DND-41 (cell line): ENCODE results near the gene WNK1.

Experiments
- ATAC-seq: fragments of 200-7000 bp; cut with Tn5 transposase; 3 replicates; pipeline ENCODE4 v1.9.1; 2021; ENCODE audit warnings: low read depth; ENCODE audit not compliant: insufficient read depth
- DNase-seq: peaks from one replicate; pipeline ENCODE4 v3.0.0-alpha.2; 2020
- H2AFZ ChIP-seq: 2 replicates; pipeline ENCODE4 v1.6.0; 2012; ENCODE audit warnings: low read depth, low read length
- H3K27ac ChIP-seq: 2 replicates; pipeline ENCODE4 v1.5.1; 2012; ENCODE audit warnings: low read length, inconsistent platforms
- H3K27me3 ChIP-seq: fragments of 200-600 bp; sonication (generic); 2 replicates; pipeline ENCODE4 v1.6.0; 2012; ENCODE audit warnings: low read length, mild to moderate bottlenecking, inconsistent platforms; ENCODE audit not compliant: insufficient read depth, poor library complexity
- H3K36me3 ChIP-seq: 2 replicates; pipeline ENCODE4 v1.5.1; 2012; ENCODE audit warnings: low read length, inconsistent platforms; ENCODE audit not compliant: insufficient read depth
- H3K4me1 ChIP-seq: 2 replicates; pipeline ENCODE4 v1.5.1; 2012; ENCODE audit warnings: mild to moderate bottlenecking, low read length; ENCODE audit not compliant: insufficient read depth
- H3K4me2 ChIP-seq: 2 replicates; pipeline ENCODE4 v1.6.0; 2012; ENCODE audit warnings: mild to moderate bottlenecking, moderate library complexity, low read length, inconsistent platforms; ENCODE audit not compliant: insufficient read depth
- H3K4me3 ChIP-seq, 2 experiments: fragments of 200-600 bp in 1 of 2; shearing (Covaris generic) in 1 of 2; 2 replicates each; pipeline ENCODE4 v1.5.1; 2012 to 2016; ENCODE audit warnings: inconsistent platforms in 2 of 2, low read length in 2 of 2, mild to moderate bottlenecking in 2 of 2, low read depth in 1 of 2, moderate library complexity in 1 of 2
- H3K79me2 ChIP-seq: 2 replicates; pipeline ENCODE4 v1.6.0; 2012; ENCODE audit warnings: low read length, inconsistent platforms; ENCODE audit not compliant: insufficient read depth
- H3K9ac ChIP-seq: 2 replicates; pipeline ENCODE4 v1.6.0; 2012; ENCODE audit warnings: low read depth, mild to moderate bottlenecking, inconsistent platforms, low read length, moderate library complexity
- H3K9me3 ChIP-seq: 2 replicates; pipeline ENCODE4 v1.5.1; 2012; ENCODE audit warnings: low read length, moderate library complexity, mild to moderate bottlenecking, inconsistent platforms; ENCODE audit not compliant: insufficient read depth, severe bottlenecking
- H4K20me1 ChIP-seq: 2 replicates; pipeline ENCODE4 v1.6.0; 2012; ENCODE audit warnings: low read length; ENCODE audit not compliant: insufficient read depth
- CTCF ChIP-seq: IDR thresholded peaks from 2 replicates; pipeline ENCODE4 v1.5.1; 2012; ENCODE audit warnings: borderline replicate concordance, low read length, moderate library complexity, mild to moderate bottlenecking; ENCODE audit not compliant: poor library complexity, severe bottlenecking; ENCODE audit errors: extremely low read depth
- EZH2 ChIP-seq: IDR thresholded peaks from 3 replicates; pipeline ENCODE4 v1.6.1; 2012; ENCODE audit warnings: borderline replicate concordance, low read depth, mild to moderate bottlenecking, moderate library complexity, low read length, inconsistent platforms; ENCODE audit not compliant: severe bottlenecking

WNK1 gene

GRCh38 chr12:793711-794110, 41.3 kb downstream of the WNK1 start:
- TF ChIP-seq CTCF (no peak), EZH2 (no peak)
- H3K4me2 ChIP-seq, result no peak overlapping the region
- peaks cover 76% of the 10 kb centered on the region for H4K20me1 ChIP-seq
- H3K9ac ChIP-seq, result no peak overlapping the region
- H2AFZ ChIP-seq, result no peak overlapping the region
- H3K4me1 ChIP-seq, result peaks cover 38% of the 10 kb centered on the region
- H3K9me3 ChIP-seq, result no peaks in the 10 kb centered on the region
- DNase-seq (no peak), ATAC-seq (no peak)
- H3K36me3 ChIP-seq, result peaks cover 18% of the 10 kb centered on the region; the same call in 1 of the 2 replicates
- no peaks in the 10 kb centered on the region for H3K27me3 ChIP-seq
- peaks cover 100% of the 10 kb centered on the region for H3K79me2 ChIP-seq
- no peak overlapping the region for H3K27ac ChIP-seq
- no peak overlapping the region for H3K4me3 ChIP-seq

GRCh38 chr12:795305-795704, 42.9 kb downstream of the WNK1 start:
- ATAC-seq, result peak; percentile 91
- Histone ChIP-seq H3K27ac (peak overlapping the region; percentile 72), H3K27me3 (no peaks in the 10 kb centered on the region), H3K36me3 (peaks cover 10% of the 10 kb centered on the region; the same call in 1 of the 2 replicates), H3K79me2 (peaks cover 100% of the 10 kb centered on the region), H3K9ac (peak overlapping the region; percentile 33), H4K20me1 (peaks cover 74% of the 10 kb centered on the region), H3K4me2 (peak overlapping the region; percentile 34), H3K9me3 (no peaks in the 10 kb centered on the region), H3K4me3 (no peak overlapping the region), H3K4me1 (peaks cover 35% of the 10 kb centered on the region), H2AFZ (no peak overlapping the region)
- DNase-seq, result peak; percentile 63
- TF ChIP-seq EZH2 (no peak), CTCF (no peak)

GRCh38 chr12:800401-800800, 48.0 kb downstream of the WNK1 start:
- Histone ChIP-seq H3K4me2 (no peak overlapping the region), H4K20me1 (peaks cover 74% of the 10 kb centered on the region), H3K79me2 (peaks cover 99% of the 10 kb centered on the region), H2AFZ (no peak overlapping the region), H3K27me3 (no peaks in the 10 kb centered on the region), H3K36me3 (0 out of 2 replicates have a peak, but pooled peaks cover 3% of the 10 kb centered on the region), H3K4me3 (no peak overlapping the region), H3K9me3 (no peaks in the 10 kb centered on the region), H3K27ac (no peak overlapping the region), H3K4me1 (peaks cover 8% of the 10 kb centered on the region), H3K9ac (no peak overlapping the region)
- no peak for DNase-seq
- ATAC-seq, result no peak
- TF ChIP-seq CTCF, result no peak
- TF ChIP-seq EZH2, result no peak
